HepG2 (cell line): ENCODE results near the gene POLE. TPM values are rescaled to one million over a fixed set of nuclear protein-coding genes. Genes with fewer than 3 reads are reported as not detected.
A peak's percentile ranks its signal among the peaks of the same experiment; 100 is the strongest.

Source experiments
- ATAC-seq: fragments of 200-7000 bp; cut with Tn5 transposase; 3 replicates; pipeline ENCODE4 v1.9.1; 2020; ENCODE audit warnings: mild to moderate bottlenecking, moderate library complexity
- BruUV-seq: library from RNA; stranded (reverse); fragments of 400-500 nt; replicated peaks from 2 replicates; lab custom pipeline; 2021; lab: Mats Ljungman, UMichigan
- CTCF ChIA-PET: fragments of 300-600 bp; formaldehyde crosslinking; extraction: SDS; loops from one replicate; lab custom pipeline; 2021; ENCODE audit warnings: low total read pairs, inconsistent platforms, low intra/inter-chr PET ratio; lab: Yijun Ruan, JAX
- POLR2A ChIA-PET: fragments of 350-600 bp; sonication (Branson Sonifier 250); formaldehyde crosslinking; loops from one replicate; lab custom pipeline; 2020; ENCODE audit warnings: antibody characterized with exemption, inconsistent platforms; lab: Yijun Ruan, JAX
- DNase-seq: peaks from one replicate; pipeline ENCODE4 v3.0.0-alpha.2; 2015; ENCODE audit warnings: low spot score
- FAIRE-seq: peaks from 3 replicates; lab custom pipeline; 2011; peaks lifted over from hg19 to GRCh38; lab: Jason Lieb, UNC
- H2AFZ ChIP-seq: one replicate; pipeline ENCODE4 v1.6.1; 2011; ENCODE audit warnings: low read length, inconsistent platforms
- H3K27ac ChIP-seq: fragments of 300-600 bp; 3 replicates; pipeline ENCODE4 v1.8.0; 2011; ENCODE audit warnings: mixed run types, mild to moderate bottlenecking, mixed read lengths, low read length, inconsistent platforms; ENCODE audit not compliant: insufficient read depth; ENCODE audit errors: extremely low read length
- H3K27me3 ChIP-seq, 2 experiments: fragments of 200-600 bp in 1 of 2; 2 replicates in 1 of 2; 3 replicates in 1 of 2; pipeline versions ENCODE4 v1.6.0 to v1.8.0; 2011; ENCODE audit warnings: low read length in 2 of 2, mild to moderate bottlenecking in 2 of 2, moderate library complexity in 2 of 2, inconsistent platforms in 1 of 2; ENCODE audit not compliant: insufficient read depth in 2 of 2, control insufficient read depth in 1 of 2
- H3K36me3 ChIP-seq, 2 experiments: fragments of 200-600 bp in 1 of 2; replicated peaks in 1 of 2; 2 replicates in 1 of 2; 3 replicates in 1 of 2; pipeline versions ENCODE4 v1.5.1 to v1.8.0; 2011; ENCODE audit warnings: low read length in 2 of 2, inconsistent platforms in 1 of 2; ENCODE audit not compliant: insufficient read depth in 2 of 2, control insufficient read depth in 1 of 2
- H3K4me1 ChIP-seq: 2 replicates; pipeline ENCODE4 v1.5.1; 2012; ENCODE audit warnings: low read length, inconsistent platforms; ENCODE audit not compliant: insufficient read depth
- H3K4me2 ChIP-seq: 2 replicates; pipeline ENCODE4 v1.6.0; 2011; ENCODE audit warnings: low read depth, low read length, inconsistent platforms
- H3K4me3 ChIP-seq, 3 experiments: fragments of 200-600 bp in 1 of 3; sonication (generic), shearing (Covaris generic) in 1 of 3; replicated peaks in 1 of 3; 2 replicates each; pipeline ENCODE4 v1.5.1; 2011 to 2016; ENCODE audit warnings: low read length in 3 of 3, inconsistent platforms in 2 of 3, low read depth in 2 of 3, mild to moderate bottlenecking in 2 of 3, control low read depth in 1 of 3, mixed read lengths in 1 of 3; ENCODE audit not compliant: insufficient read depth in 1 of 3
- H3K79me2 ChIP-seq: one replicate; pipeline ENCODE4 v1.6.1; 2011; ENCODE audit warnings: low read length, inconsistent platforms; ENCODE audit not compliant: insufficient read depth
- H3K9ac ChIP-seq: 2 replicates; pipeline ENCODE4 v1.6.0; 2011; ENCODE audit warnings: mild to moderate bottlenecking, low read depth, low read length, inconsistent platforms; ENCODE audit not compliant: insufficient read depth
- H3K9me3 ChIP-seq: 2 replicates; pipeline ENCODE4 v1.5.1; 2012; ENCODE audit warnings: mild to moderate bottlenecking, low read length
- H4K20me1 ChIP-seq: 2 replicates; pipeline ENCODE4 v1.6.0; 2011; ENCODE audit warnings: inconsistent platforms, mild to moderate bottlenecking, low read length, moderate library complexity; ENCODE audit not compliant: insufficient read depth
- CREM ChIP-seq, 2 experiments: sonication (generic) in 1 of 2; formaldehyde crosslinking in 1 of 2; IDR thresholded peaks; 2 replicates each; pipeline versions ENCODE4 v1.4.0 to v1.6.1; 2016 to 2020; ENCODE audit warnings: antibody characterized with exemption in 1 of 2, mild to moderate bottlenecking in 1 of 2, missing genetic modification reagents in 1 of 2
- GABPB1 ChIP-seq: IDR thresholded peaks from 2 replicates; pipeline ENCODE4 v1.6.1; 2016; ENCODE audit warnings: mild to moderate bottlenecking, missing genetic modification reagents, moderate library complexity, missing compliant biosample characterization
- KMT2B ChIP-seq: IDR thresholded peaks from 2 replicates; pipeline ENCODE4 v1.6.1; 2016; ENCODE audit warnings: missing genetic modification reagents, missing compliant biosample characterization
- SIN3A ChIP-seq: IDR thresholded peaks from 2 replicates; pipeline ENCODE4 v1.6.1; 2011; ENCODE audit warnings: low read depth, mild to moderate bottlenecking, control low read depth, low read length, borderline replicate concordance
- TERF1 ChIP-seq: sonication (generic); formaldehyde crosslinking; IDR thresholded peaks from 2 replicates; pipeline ENCODE4 v1.8.0; 2022; ENCODE audit warnings: mild to moderate bottlenecking, missing genetic modification reagents, moderate library complexity
- TOE1 ChIP-seq: sonication (generic); formaldehyde crosslinking; IDR thresholded peaks from 2 replicates; pipeline ENCODE4 v1.4.0; 2020; ENCODE audit warnings: mild to moderate bottlenecking, missing genetic modification reagents
- ZNF12 ChIP-seq: sonication (generic); formaldehyde crosslinking; IDR thresholded peaks from 2 replicates; pipeline ENCODE4 v1.5.0; 2020; ENCODE audit warnings: missing genetic modification reagents
- ZNF558 ChIP-seq: sonication (generic); formaldehyde crosslinking; IDR thresholded peaks from 2 replicates; pipeline ENCODE4 v1.9.0; 2022; ENCODE audit warnings: mild to moderate bottlenecking, missing genetic modification reagents, borderline replicate concordance
- ZNF781 ChIP-seq: sonication (generic); formaldehyde crosslinking; IDR thresholded peaks from 2 replicates; pipeline ENCODE4 v1.5.1; 2020; ENCODE audit warnings: borderline replicate concordance, mild to moderate bottlenecking, missing genetic modification reagents; ENCODE audit errors: not compliant biosample characterization
- ZZZ3 ChIP-seq: sonication (generic); formaldehyde crosslinking; IDR thresholded peaks from 2 replicates; pipeline ENCODE4 v1.4.0; 2020; ENCODE audit warnings: missing genetic modification reagents, mild to moderate bottlenecking, borderline replicate concordance
- WGBS: methylation state at CpG from one replicate; pipeline ENCODE4 v1.1.6; 2017; ENCODE audit warnings: low lambda C conversion rate; 5-methylcytosine and 5-hydroxymethylcytosine counted together
- in situ Hi-C: cut with HindIII; loops from 2 replicates; pipeline ENCODE4 v1.10.0; 2017; ENCODE audit warnings: low pct_unique_long_range_greater_than_20kb; ENCODE audit not compliant: extremely low pct_ligation_motif_present
- intact Hi-C: fragments of 100-400 bp; cut with micrococcal nuclease; formaldehyde crosslinking; loops from one replicate; pipeline ENCODE4 v1.10.0; 2022; ENCODE audit not compliant: unreplicated experiment
- polyA plus RNA-seq, 8 experiments: library from polyadenylated mRNA; depleted of rRNA in 3 of 8; stranded (reverse) in 7 of 8; unstranded in 1 of 8; fragments of >200 nt; fragmentation: Illumina TruSeq in 4 of 8; extraction: Trizol in 4 of 8; gene quantifications; 2 replicates each; pipeline versions ENCODE4 v1.2.1 to v1.2.3, GENCODE V29; 2011 to 2016; ENCODE audit warnings: low read depth in 4 of 8, missing spikeins in 1 of 8, mixed read lengths in 1 of 8; ENCODE audit not compliant: insufficient read depth in 1 of 8
- total RNA-seq, 5 experiments: library from RNA; depleted of rRNA; stranded (reverse); fragments of >200 nt; fragmentation: Illumina TruSeq; extraction: Trizol; gene quantifications; 2 replicates each; pipeline ENCODE4 v1.2.3, GENCODE V29; 2016; ENCODE audit warnings: low read depth in 1 of 5
- TF ChIP-seq, protein P1 (sequence below): sonication (generic); formaldehyde crosslinking; IDR thresholded peaks from 2 replicates; pipeline ENCODE4 v1.5.1; 2020; ENCODE audit warnings: mild to moderate bottlenecking, missing genetic modification reagents, moderate library complexity
- TF ChIP-seq, protein P2 (sequence below): sonication (generic); formaldehyde crosslinking; IDR thresholded peaks from 2 replicates; pipeline ENCODE4 v1.4.0; 2020; ENCODE audit warnings: mild to moderate bottlenecking, missing genetic modification reagents, borderline replicate concordance

POLE gene
- total and polyA plus RNA-seq, 2 of the 13 experiments (the other 11 are each of a cell fraction or from before 2014, with no cell fraction given) = 25.3 to 52.2 TPM

- TF ChIP-seq ZZZ3 (no peak), TOE1 (CRISPR knock-in tag) (no peak), ZNF781 (CRISPR knock-in tag) (no peak), ZNF12 (CRISPR knock-in tag) (peak; percentile 89), ZNF558 (CRISPR knock-in tag) (no peak), CREM (IDR thresholded peaks at IDR 0.05) (no peak), CREM (CRISPR knock-in tag; IDR thresholded peaks at IDR 0.05) (no peak), KMT2B (CRISPR knock-in tag) (no peak), GABPB1 (CRISPR knock-in tag) (peak; percentile 16; the same call in 1 of the 2 replicates), SIN3A (no peak), TERF1 (no peak)
- TF ChIP-seq, protein P1, sequence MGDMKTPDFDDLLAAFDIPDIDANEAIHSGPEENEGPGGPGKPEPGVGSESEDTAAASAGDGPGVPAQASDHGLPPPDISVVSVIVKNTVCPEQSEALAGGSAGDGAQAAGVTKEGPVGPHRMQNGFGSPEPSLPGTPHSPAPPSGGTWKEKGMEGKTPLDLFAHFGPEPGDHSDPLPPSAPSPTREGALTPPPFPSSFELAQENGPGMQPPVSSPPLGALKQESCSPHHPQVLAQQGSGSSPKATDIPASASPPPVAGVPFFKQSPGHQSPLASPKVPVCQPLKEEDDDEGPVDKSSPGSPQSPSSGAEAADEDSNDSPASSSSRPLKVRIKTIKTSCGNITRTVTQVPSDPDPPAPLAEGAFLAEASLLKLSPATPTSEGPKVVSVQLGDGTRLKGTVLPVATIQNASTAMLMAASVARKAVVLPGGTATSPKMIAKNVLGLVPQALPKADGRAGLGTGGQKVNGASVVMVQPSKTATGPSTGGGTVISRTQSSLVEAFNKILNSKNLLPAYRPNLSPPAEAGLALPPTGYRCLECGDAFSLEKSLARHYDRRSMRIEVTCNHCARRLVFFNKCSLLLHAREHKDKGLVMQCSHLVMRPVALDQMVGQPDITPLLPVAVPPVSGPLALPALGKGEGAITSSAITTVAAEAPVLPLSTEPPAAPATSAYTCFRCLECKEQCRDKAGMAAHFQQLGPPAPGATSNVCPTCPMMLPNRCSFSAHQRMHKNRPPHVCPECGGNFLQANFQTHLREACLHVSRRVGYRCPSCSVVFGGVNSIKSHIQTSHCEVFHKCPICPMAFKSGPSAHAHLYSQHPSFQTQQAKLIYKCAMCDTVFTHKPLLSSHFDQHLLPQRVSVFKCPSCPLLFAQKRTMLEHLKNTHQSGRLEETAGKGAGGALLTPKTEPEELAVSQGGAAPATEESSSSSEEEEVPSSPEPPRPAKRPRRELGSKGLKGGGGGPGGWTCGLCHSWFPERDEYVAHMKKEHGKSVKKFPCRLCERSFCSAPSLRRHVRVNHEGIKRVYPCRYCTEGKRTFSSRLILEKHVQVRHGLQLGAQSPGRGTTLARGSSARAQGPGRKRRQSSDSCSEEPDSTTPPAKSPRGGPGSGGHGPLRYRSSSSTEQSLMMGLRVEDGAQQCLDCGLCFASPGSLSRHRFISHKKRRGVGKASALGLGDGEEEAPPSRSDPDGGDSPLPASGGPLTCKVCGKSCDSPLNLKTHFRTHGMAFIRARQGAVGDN (CRISPR knock-in tag) = peak; percentile 14; the same call in 1 of the 2 replicates
- TF ChIP-seq, protein P2, sequence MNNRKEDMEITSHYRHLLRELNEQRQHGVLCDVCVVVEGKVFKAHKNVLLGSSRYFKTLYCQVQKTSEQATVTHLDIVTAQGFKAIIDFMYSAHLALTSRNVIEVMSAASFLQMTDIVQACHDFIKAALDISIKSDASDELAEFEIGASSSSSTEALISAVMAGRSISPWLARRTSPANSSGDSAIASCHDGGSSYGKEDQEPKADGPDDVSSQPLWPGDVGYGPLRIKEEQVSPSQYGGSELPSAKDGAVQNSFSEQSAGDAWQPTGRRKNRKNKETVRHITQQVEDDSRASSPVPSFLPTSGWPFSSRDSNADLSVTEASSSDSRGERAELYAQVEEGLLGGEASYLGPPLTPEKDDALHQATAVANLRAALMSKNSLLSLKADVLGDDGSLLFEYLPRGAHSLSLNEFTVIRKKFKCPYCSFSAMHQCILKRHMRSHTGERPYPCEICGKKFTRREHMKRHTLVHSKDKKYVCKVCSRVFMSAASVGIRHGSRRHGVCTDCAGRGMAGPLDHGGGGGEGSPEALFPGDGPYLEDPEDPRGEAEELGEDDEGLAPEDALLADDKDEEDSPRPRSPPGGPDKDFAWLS = no peak
- no peaks in the 10 kb centered on the region for H3K79me2 ChIP-seq
- in situ Hi-C loops (no loop called here), intact Hi-C loops (no loop called here)
- FAIRE-seq (no peak), ATAC-seq (no peak), DNase-seq (no peak)
- H3K4me1 ChIP-seq = peaks cover 28% of the 10 kb centered on the region
- no peaks in the 10 kb centered on the region for H3K36me3 ChIP-seq
- POLR2A ChIA-PET = no interaction called here
- BruUV-seq = no TSS peak
- no peaks in the 10 kb centered on the region for H3K9me3 ChIP-seq
- H2AFZ ChIP-seq = no peak overlapping the region
- CTCF ChIA-PET = no interaction called here
- no peak overlapping the region for H3K9ac ChIP-seq
- H4K20me1 ChIP-seq = no peaks in the 10 kb centered on the region
- no peak overlapping the region for H3K4me3 ChIP-seq
- H3K4me2 ChIP-seq = no peak overlapping the region
- peaks cover 7 to 42% of the 10 kb centered on the region in 2 experiments; a peak in 4 of 5 replicates for H3K27me3 ChIP-seq
- no peak overlapping the region for H3K27ac ChIP-seq
- 61% methylated on average over 16 of the region's 18 CpGs for WGBS
Measured at GRCh38 chr12:132596016-132596415, 91.1 kb downstream of the POLE start.
